CD4-positive, alpha-beta T cell (primary cell): ENCODE measurements around the gene RERE. TPM values are rescaled to one million over a fixed set of nuclear protein-coding genes. Genes with fewer than 3 reads are reported as not detected.

Source experiments
- ATAC-seq: fragments of 200-7000 bp; cut with Tn5 transposase; one replicate; pipeline ENCODE4 v1.10.0; 2022; ENCODE audit warnings: mild to moderate bottlenecking; ENCODE audit not compliant: poor library complexity
- CTCF ChIA-PET: fragments of 350-600 bp; sonication (Branson Sonifier 250); formaldehyde crosslinking; loops from one replicate; lab custom pipeline; 2021; ENCODE audit warnings: antibody characterized with exemption, inconsistent platforms; lab: Charles Lee
- POLR2A ChIA-PET: fragments of 350-600 bp; sonication (Branson Sonifier 250); formaldehyde crosslinking; loops from one replicate; lab custom pipeline; 2021; ENCODE audit warnings: antibody characterized with exemption, inconsistent platforms; lab: Charles Lee
- DNase-seq, 14 experiments: peaks; one replicate each; pipeline ENCODE4 v3.0.0-alpha.2; 2013 to 2020; ENCODE audit warnings: mixed read lengths in 2 of 14
- H3K27ac ChIP-seq, 2 donors: one replicate each; pipeline versions ENCODE4 v1.5.1 to v1.7.0; 2013; ENCODE audit warnings: low read length in 2 of 2, low read depth in 1 of 2, mild to moderate bottlenecking in 1 of 2
- H3K27me3 ChIP-seq, 2 experiments: 1 replicate in 1 of 2; 2 replicates in 1 of 2; pipeline versions ENCODE4 v1.6.1 to v1.7.0; 2013; ENCODE audit warnings: low read length in 2 of 2, control low read depth in 1 of 2, mild to moderate bottlenecking in 1 of 2, moderate library complexity in 1 of 2; ENCODE audit not compliant: insufficient read depth in 2 of 2, control insufficient read depth in 1 of 2
- H3K36me3 ChIP-seq: one replicate; pipeline ENCODE4 v1.6.1; 2013; ENCODE audit warnings: low read length, control low read depth; ENCODE audit not compliant: insufficient read depth
- H3K4me1 ChIP-seq: one replicate; pipeline ENCODE4 v1.6.1; 2013; ENCODE audit warnings: low read length, control low read depth; ENCODE audit not compliant: insufficient read depth
- H3K4me3 ChIP-seq: one replicate; pipeline ENCODE4 v1.5.1; 2013; ENCODE audit warnings: mild to moderate bottlenecking, low read length, moderate library complexity
- H3K9me3 ChIP-seq, 2 experiments: 1 replicate in 1 of 2; 2 replicates in 1 of 2; pipeline versions ENCODE4 v1.6.1 to v1.7.0; 2013; ENCODE audit warnings: low read length in 2 of 2, mild to moderate bottlenecking in 2 of 2, control low read depth in 1 of 2, moderate library complexity in 1 of 2; ENCODE audit not compliant: control insufficient read depth in 1 of 2, insufficient read depth in 1 of 2
- H3K27ac Mint-ChIP-seq: one replicate; pipeline ENCODE4 v1.8.0; 2020; ENCODE audit warnings: mixed read lengths
- H3K27me3 Mint-ChIP-seq: one replicate; pipeline ENCODE4 v1.8.0; 2021; ENCODE audit warnings: mixed read lengths
- H3K36me3 Mint-ChIP-seq: one replicate; pipeline ENCODE4 v1.8.0; 2021; ENCODE audit warnings: low read depth, mixed read lengths
- H3K4me1 Mint-ChIP-seq: one replicate; pipeline ENCODE4 v1.8.0; 2021; ENCODE audit warnings: low read depth, mixed read lengths
- H3K4me3 Mint-ChIP-seq: one replicate; pipeline ENCODE4 v1.8.0; 2020; ENCODE audit warnings: mild to moderate bottlenecking, mixed read lengths
- H3K9me3 Mint-ChIP-seq: one replicate; pipeline ENCODE4 v1.8.0; 2020; ENCODE audit warnings: mixed read lengths
- intact Hi-C, 2 experiments: fragments of 100-400 bp; cut with DNase I in 1 of 2; cut with micrococcal nuclease in 1 of 2; formaldehyde crosslinking; loops; one replicate each; pipeline versions ENCODE4 v1.15.1 to v1.9.0; 2023 to 2025; cut with DNase I, micrococcal nuclease
- total RNA-seq, 174 experiments: library from RNA in 2 of 174; stranded (reverse) in 2 of 174; gene quantifications; one replicate each; pipeline ENCODE4 v1.2.3 and lab custom pipeline; 2021 to 2026
- TF ChIP-seq, protein P1 (sequence below): fragments of 200-600 bp; IDR thresholded peaks from one replicate; pipeline ENCODE4 v1.8.0; 2022; ENCODE audit warnings: antibody characterized with exemption, mild to moderate bottlenecking

Gene RERE
- total RNA-seq, 2 experiments from 2014 or later, result 78.4 to 84.0 TPM

DNA sequence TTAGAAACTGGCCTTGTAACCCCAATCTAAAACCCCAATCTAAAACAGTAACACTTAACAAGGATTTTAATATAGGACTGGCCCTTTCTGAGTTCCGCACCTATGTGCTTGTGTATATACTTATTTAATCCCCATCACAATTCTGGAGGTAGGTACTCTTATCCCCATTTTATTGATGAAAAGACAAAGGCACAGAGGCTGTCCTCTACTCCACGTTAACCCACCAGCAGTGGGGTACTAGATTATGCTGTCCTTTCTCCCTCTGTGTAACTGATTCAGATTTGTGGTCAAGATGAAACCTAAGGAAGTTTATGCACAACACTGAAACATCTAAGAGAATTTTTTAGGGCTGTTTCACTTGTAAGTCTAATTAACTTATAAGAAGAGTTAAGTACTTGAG is 175.3 kb downstream of the RERE start:
- no peaks in the 10 kb centered on the region for H3K36me3 ChIP-seq
- DNase-seq (no peak), ATAC-seq (no peak)
- intact Hi-C loops, result no loop called here
- H3K27ac ChIP-seq, result no peak overlapping the region
- ChIA-PET CTCF (no interaction called here), POLR2A (no interaction called here)
- no peaks in the 10 kb centered on the region for H3K27me3 ChIP-seq
- no peaks in the 10 kb centered on the region for H3K27me3 Mint-ChIP-seq
- no peak overlapping the region for H3K4me3 Mint-ChIP-seq
- TF ChIP-seq, protein P1, sequence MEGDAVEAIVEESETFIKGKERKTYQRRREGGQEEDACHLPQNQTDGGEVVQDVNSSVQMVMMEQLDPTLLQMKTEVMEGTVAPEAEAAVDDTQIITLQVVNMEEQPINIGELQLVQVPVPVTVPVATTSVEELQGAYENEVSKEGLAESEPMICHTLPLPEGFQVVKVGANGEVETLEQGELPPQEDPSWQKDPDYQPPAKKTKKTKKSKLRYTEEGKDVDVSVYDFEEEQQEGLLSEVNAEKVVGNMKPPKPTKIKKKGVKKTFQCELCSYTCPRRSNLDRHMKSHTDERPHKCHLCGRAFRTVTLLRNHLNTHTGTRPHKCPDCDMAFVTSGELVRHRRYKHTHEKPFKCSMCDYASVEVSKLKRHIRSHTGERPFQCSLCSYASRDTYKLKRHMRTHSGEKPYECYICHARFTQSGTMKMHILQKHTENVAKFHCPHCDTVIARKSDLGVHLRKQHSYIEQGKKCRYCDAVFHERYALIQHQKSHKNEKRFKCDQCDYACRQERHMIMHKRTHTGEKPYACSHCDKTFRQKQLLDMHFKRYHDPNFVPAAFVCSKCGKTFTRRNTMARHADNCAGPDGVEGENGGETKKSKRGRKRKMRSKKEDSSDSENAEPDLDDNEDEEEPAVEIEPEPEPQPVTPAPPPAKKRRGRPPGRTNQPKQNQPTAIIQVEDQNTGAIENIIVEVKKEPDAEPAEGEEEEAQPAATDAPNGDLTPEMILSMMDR, result no peak
- no peaks in the 10 kb centered on the region for H3K9me3 ChIP-seq
- no peaks in the 10 kb centered on the region for H3K4me1 Mint-ChIP-seq
- no peak overlapping the region for H3K27ac Mint-ChIP-seq
- no peak overlapping the region for H3K4me3 ChIP-seq
- H3K36me3 Mint-ChIP-seq, result no peaks in the 10 kb centered on the region
- H3K4me1 ChIP-seq, result no peaks in the 10 kb centered on the region
- H3K9me3 Mint-ChIP-seq, result no peaks in the 10 kb centered on the region

DNA sequence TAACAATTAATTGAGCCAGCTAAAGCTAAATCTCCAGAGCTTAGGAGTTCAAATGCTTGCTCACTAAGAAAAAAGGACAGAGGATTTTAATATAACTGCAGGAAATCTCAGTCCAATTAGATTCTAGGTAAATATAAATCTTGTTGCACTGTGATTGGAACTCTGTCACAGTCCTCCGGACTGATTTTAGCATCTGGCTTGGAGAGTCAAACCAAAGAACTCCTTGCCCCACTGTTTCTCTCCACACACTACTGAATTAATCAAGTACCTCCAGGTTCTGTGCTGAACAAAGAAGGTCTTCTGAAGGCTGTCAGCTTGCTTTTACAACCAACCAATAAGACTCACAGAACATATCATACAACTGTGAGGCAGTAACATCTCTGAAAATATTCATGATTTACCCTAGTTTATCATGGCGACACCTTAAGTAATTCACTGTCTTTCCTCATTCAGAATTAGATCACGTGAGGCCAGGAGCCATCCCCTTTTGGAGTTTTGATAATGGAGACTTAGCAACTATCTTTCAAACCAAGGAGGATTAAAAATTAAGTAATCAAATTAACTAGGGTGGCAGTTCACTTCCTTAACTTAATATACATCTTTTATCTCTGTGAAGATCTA is 176.0 kb downstream of the RERE start:
- no peaks in the 10 kb centered on the region for H3K36me3 Mint-ChIP-seq
- ATAC-seq (no peak), DNase-seq (no peak)
- no peaks in the 10 kb centered on the region for H3K27me3 Mint-ChIP-seq
- TF ChIP-seq, protein P1, result no peak
- no peaks in the 10 kb centered on the region for H3K27me3 ChIP-seq
- no peak overlapping the region for H3K4me3 ChIP-seq
- no peak overlapping the region for H3K27ac Mint-ChIP-seq
- intact Hi-C loops, result no loop called here
- no peaks in the 10 kb centered on the region for H3K4me1 Mint-ChIP-seq
- ChIA-PET CTCF (no interaction called here), POLR2A (interaction anchor here (1.1 kb wide), 1 partner anchor 12 kb away, joined by 3 read pairs; no protein-coding TSS in a partner anchor)
- H3K4me3 Mint-ChIP-seq, result no peak overlapping the region
- H3K27ac ChIP-seq, result no peak overlapping the region
- no peaks in the 10 kb centered on the region for H3K9me3 ChIP-seq
- no peaks in the 10 kb centered on the region for H3K36me3 ChIP-seq
- no peaks in the 10 kb centered on the region for H3K4me1 ChIP-seq
- no peaks in the 10 kb centered on the region for H3K9me3 Mint-ChIP-seq

DNA sequence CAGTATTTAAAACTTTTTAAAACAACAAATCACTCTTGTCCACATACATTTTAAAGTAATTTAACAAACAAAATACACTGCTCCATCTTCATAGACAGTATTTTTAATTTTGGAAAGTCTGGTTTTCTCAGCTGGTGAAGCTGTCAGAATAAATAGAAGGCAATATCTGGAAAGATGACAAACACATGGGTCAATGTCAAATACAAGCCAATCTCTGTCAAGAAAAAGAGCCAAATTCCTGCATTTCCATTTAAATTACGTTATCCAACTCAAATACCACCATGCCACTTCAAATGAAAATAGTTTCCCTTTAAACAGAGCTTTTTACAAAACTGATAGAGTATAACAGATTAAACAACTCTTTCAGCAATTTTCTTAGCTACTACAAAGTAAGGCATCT is 176.5 kb downstream of the RERE start:
- no peak overlapping the region for H3K27ac Mint-ChIP-seq
- Histone ChIP-seq H3K27ac (no peak overlapping the region), H3K27me3 (no peaks in the 10 kb centered on the region), H3K4me3 (no peak overlapping the region), H3K9me3 (no peaks in the 10 kb centered on the region), H3K4me1 (no peaks in the 10 kb centered on the region), H3K36me3 (no peaks in the 10 kb centered on the region)
- H3K4me3 Mint-ChIP-seq, result no peak overlapping the region
- no peaks in the 10 kb centered on the region for H3K4me1 Mint-ChIP-seq
- CTCF ChIA-PET, result no interaction called here
- DNase-seq, result no peak
- intact Hi-C loops, result no loop called here
- TF ChIP-seq, protein P1, result no peak
- no peaks in the 10 kb centered on the region for H3K36me3 Mint-ChIP-seq
- no peaks in the 10 kb centered on the region for H3K27me3 Mint-ChIP-seq
- POLR2A ChIA-PET, result interaction anchor here (1.1 kb wide), 1 partner anchor 11 kb away, joined by 3 read pairs; no protein-coding TSS in a partner anchor
- ATAC-seq, result no peak
- no peaks in the 10 kb centered on the region for H3K9me3 Mint-ChIP-seq
